Fibroblast of skin of left biceps (primary cell): ENCODE measurements around the gene MAML2.

Experiments
- DNase-seq, 2 experiments: peaks; one replicate each; pipeline ENCODE4 v3.0.0-alpha.2; 2013; ENCODE audit warnings: low read depth in 2 of 2

Gene MAML2

DNA sequence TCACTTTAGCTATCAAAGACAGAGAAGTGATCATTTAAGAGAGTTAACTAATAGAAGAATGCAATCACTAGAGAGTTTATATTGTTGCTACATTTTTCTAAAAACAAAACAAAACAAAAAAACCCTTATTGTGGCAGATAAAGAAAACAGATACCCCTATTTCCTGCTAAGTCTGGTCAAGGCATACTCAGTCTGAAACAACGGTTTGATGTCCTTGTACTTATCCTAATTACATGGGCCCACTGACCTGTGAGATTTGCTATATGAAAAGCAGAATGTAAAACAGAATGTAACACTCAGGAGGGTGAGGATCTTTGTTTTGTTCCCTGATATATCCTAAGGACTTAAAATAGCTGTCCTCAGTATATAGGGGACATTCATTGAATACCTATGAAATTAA lies 24.6 kb downstream of the MAML2 start:
- no peak for DNase-seq

DNA sequence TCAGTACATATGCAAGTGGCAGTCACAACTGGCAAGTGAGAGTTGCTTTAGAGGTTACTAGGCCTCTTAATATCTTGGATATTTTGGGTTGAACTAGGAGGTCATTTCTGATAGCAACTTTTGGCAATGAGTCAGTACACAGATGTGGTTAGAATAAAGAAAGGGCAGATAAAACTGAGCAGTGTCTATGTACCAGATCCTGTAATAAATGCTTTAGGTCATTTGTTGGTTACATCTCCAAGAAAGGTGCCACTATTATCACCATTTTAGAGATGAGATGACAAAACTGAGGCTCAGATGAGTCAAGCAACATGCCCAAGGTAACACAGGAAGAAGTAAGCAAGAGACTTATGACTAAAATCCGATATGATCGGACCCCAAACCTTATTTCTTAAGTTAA lies 25.0 kb downstream of the MAML2 start:
- DNase-seq, result no peak

- no peak for DNase-seq
Observed at GRCh38 chr11:96317571-96317970, 25.4 kb downstream of the MAML2 start.

GRCh38 chr11:96316869-96317268 lies 26.1 kb downstream of the MAML2 start:
- DNase-seq, result no peak

- no peak for DNase-seq
Observed at GRCh38 chr11:96315476-96315875, 27.5 kb downstream of the MAML2 start.

- no peak for DNase-seq
Observed at GRCh38 chr11:96314326-96315020, 28.5 kb downstream of the MAML2 start.

DNA sequence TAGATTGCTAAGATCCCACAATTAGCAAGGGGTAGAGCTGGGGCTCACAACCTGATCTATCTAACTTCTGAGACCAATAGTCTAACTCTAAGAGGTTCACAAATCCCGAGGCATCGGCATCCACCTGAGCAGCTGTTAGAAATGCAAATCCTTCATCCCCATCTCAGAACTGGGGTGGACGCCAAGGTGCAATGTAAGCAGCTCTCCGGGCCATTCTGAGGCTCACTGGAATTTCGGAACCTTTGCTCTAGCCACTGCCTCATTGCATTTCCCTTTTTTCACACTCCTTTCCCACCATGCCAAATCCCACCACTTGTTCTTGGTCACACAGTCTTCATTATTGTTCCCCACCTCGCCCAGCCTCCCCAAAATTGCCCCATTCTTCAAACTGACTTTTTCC lies 29.8 kb downstream of the MAML2 start:
- no peak for DNase-seq

DNA sequence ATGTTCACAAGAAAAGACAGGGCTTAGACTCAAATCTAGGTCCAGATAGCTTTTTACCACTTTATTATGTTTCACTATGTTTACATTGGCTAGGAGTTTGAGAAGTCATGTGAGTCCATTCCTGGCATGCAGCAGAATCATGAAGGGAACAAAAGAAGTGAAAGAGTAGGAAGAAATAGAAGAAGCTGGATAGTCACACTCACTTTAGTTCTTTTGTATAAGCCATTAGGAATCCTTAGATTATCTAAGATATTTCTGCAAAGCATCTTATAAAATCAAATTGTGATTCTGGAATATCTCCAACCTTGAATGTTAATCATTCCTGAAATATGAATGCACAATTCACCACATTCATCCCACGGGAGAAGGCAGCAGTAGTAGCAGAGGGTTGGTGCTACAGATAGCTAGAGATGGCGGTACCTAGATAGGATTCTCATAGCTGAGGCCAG lies 31.9 kb downstream of the MAML2 start:
- peak; percentile 74 to 83 for DNase-seq

DNA sequence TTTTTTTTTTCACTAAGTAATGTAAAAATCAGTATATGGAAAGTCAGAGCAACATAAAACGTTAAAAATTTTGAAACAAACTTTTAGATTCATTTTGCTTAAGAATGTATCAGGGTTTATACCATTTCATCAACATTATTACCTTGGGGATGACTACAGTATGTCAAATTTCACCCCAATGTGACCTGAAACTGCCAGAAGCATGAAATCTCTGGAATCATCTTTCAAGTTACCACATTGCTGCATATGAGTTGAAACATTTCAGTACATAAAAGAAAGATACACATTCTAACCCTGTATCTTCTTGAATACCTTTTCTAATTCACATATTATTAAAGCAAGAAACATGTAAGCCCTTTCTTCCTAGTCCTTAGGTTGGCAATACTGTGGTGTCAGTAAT lies 32.8 kb downstream of the MAML2 start:
- DNase-seq, result no peak

- no peak for DNase-seq
Observed at GRCh38 chr11:96309643-96310017, 33.4 kb downstream of the MAML2 start.

DNA sequence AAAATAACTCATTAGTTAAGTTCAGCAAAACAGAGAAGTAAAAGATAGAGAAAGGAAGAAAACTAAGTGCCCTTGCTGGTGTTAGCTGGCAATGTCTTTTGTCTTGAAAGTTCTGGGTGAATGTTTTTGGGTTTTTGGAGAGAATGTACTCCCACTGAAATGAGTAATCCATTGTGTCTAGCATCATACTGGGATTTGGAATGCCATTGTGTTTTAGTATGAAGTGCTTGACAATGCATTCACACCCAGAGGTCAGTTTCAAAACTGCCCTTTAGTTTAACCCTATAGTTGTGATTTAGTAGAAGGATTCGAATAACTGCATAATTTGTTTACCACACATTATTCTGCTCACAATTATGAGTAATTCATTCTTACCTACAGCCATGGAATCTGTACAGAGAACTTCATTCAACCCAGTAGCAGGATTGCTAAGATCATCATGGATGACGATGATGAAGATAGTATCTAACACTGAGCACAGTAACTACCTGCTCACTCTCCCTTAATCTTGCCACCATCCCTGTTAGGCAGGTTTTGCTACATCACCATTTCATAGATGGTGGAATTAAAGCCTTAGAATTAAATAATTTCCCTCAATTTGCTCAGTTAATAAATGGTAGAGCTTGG lies 33.9 kb downstream of the MAML2 start:
- no peak for DNase-seq

GRCh38 chr11:96307776-96308140 lies 35.2 kb downstream of the MAML2 start:
- peak; percentile 81 to 83 for DNase-seq

GRCh38 chr11:96306933-96307775 lies 35.8 kb downstream of the MAML2 start:
- DNase-seq, result peak; percentile 94

DNA sequence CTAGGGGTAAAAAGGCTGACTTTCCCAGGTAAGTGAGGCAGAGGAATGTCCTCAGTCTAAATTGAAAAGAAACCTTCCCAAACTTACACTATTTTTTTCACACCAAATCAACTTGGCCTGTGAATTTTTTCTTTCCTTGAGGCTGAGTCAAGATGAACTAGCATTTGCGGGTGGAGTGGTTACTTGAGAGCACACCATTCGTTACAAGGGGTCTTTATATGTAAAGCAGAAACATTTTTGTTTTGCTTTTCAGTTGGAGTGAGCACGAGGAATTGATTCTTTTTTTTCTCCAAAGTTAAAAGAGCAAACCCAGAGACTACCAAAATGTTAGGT lies 36.4 kb downstream of the MAML2 start:
- DNase-seq, result no peak

DNA sequence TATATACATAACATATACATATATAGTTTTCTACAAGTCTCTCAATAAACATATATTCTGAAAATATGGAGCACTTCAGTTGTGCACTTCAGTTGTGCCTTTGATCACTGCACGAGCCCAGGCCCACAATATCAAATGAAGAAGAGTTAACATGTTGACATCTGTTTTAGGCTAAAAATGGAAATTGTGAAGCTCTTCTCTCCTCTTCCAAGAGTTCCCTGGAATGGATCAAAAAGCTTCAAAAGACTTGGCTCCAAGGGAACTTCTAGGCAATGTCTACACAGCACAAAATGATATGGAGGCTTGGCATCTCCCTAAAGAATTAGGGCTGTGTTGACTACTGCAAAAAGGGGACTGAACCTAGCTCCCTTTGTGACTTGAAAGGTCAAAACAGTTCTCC lies 36.9 kb downstream of the MAML2 start:
- no peak for DNase-seq

GRCh38 chr11:96303980-96304379 lies 39.0 kb downstream of the MAML2 start:
- DNase-seq, result no peak

GRCh38 chr11:96303064-96303463 lies 39.9 kb downstream of the MAML2 start:
- no peak for DNase-seq

- DNase-seq, result no peak
Observed at GRCh38 chr11:96301818-96302217, 41.2 kb downstream of the MAML2 start.

GRCh38 chr11:96299155-96299888 lies 43.7 kb downstream of the MAML2 start:
- DNase-seq, result no peak

- DNase-seq, result no peak
Observed at GRCh38 chr11:96295369-96295768, 47.6 kb downstream of the MAML2 start.

DNA sequence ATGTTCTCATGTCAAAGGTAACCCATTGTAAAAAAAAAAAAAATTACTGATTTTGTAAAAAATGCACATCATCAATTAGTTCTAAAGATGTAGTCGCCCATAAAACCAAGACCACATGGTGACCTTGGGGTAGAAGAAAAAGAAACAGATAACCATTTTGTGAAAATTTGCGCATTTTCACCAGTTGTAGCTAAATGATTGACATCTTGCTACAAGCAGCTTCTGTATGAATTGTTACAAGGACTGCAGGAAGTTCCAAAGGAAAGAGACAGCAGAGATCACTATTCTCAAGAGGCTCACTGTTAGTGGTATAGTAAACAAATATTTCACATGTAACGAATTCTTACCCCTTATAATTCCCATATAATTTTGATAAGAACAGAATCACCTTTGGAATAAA lies 48.7 kb downstream of the MAML2 start:
- DNase-seq, result no peak

DNA sequence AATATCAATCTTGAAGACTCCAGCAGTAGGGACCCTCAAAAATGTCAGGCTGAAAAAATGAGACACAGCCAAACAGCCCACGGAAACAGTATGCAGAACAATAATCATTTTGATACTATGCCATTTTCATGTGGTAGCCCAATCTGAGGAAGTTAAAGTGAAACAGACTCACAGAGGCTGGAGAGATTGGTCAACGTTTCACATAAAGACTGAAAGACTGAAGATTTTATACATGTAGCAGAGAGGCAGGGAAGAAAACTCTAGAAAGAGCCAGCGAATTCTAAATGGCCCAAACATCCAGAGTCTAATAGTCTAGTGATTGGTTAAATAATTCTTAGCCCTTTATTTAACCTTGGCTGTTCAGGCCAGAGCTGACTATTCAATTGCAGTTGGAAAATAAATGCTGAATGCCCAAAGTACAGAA lies 49.4 kb downstream of the MAML2 start:
- DNase-seq, result no peak
